Dendritic cell treated with granulocyte-macrophage colony-stimulating factor and Interleukin-4, amounts not matched to agents 40 ng/mL and 50 ng/mL, for 4 days (primary cell): ENCODE data around the gene KLHDC3.
"Not testable (repeated sequence)": the region's sequence is repeated elsewhere in the genome, so short reads cannot be mapped to it uniquely, and the experiment has no call there.

Source experiments
- H3K27ac Mint-ChIP-seq: one replicate; pipeline ENCODE4 v1.8.0; 2022; ENCODE audit warnings: mild to moderate bottlenecking, mixed read lengths
- H3K27me3 Mint-ChIP-seq: one replicate; pipeline ENCODE4 v1.8.0; 2022; ENCODE audit warnings: mild to moderate bottlenecking, mixed read lengths
- H3K36me3 Mint-ChIP-seq: one replicate; pipeline ENCODE4 v1.8.0; 2022; ENCODE audit warnings: low read depth, mixed read lengths
- H3K4me1 Mint-ChIP-seq: one replicate; pipeline ENCODE4 v1.8.0; 2022; ENCODE audit warnings: low read depth, mixed read lengths
- H3K4me3 Mint-ChIP-seq: one replicate; pipeline ENCODE4 v1.8.0; 2022; ENCODE audit warnings: mild to moderate bottlenecking, moderate library complexity, mixed read lengths
- H3K9me3 Mint-ChIP-seq: one replicate; pipeline ENCODE4 v1.8.0; 2022; ENCODE audit warnings: mixed read lengths
- intact Hi-C: fragments of 100-400 bp; cut with micrococcal nuclease; formaldehyde crosslinking; loops from one replicate; pipeline ENCODE4 v1.15.0; 2022

Gene KLHDC3

GRCh38 chr6:43026365-43026764 is 12.3 kb downstream of the KLHDC3 start:
- H3K4me1 Mint-ChIP-seq, result peaks cover 9% of the 10 kb centered on the region
- no peak overlapping the region for H3K4me3 Mint-ChIP-seq
- peaks cover 87% of the 10 kb centered on the region for H3K36me3 Mint-ChIP-seq
- no peak overlapping the region for H3K27ac Mint-ChIP-seq
- H3K27me3 Mint-ChIP-seq, result no peaks in the 10 kb centered on the region
- no peaks in the 10 kb centered on the region for H3K9me3 Mint-ChIP-seq
- intact Hi-C loops, result no loop called here

GRCh38 chr6:43029120-43029519 is 15.1 kb downstream of the KLHDC3 start:
- Mint-ChIP-seq H3K27me3 (no peaks in the 10 kb centered on the region), H3K27ac (no peak overlapping the region), H3K4me3 (no peak overlapping the region), H3K36me3 (peaks cover 100% of the 10 kb centered on the region), H3K9me3 (no peaks in the 10 kb centered on the region), H3K4me1 (peaks cover 12% of the 10 kb centered on the region)
- intact Hi-C loops, result no loop called here

GRCh38 chr6:43032326-43032725 is 18.3 kb downstream of the KLHDC3 start:
- Mint-ChIP-seq H3K4me1 (peaks cover 6% of the 10 kb centered on the region), H3K4me3 (no peak overlapping the region), H3K27ac (no peak overlapping the region), H3K27me3 (no peaks in the 10 kb centered on the region), H3K36me3 (peaks cover 98% of the 10 kb centered on the region), H3K9me3 (no peaks in the 10 kb centered on the region)
- intact Hi-C loops, result no loop called here

- no peak overlapping the region for H3K27ac Mint-ChIP-seq
- H3K27me3 Mint-ChIP-seq, result no peaks in the 10 kb centered on the region
Measured at GRCh38 chr6:43033496-43034189, 19.6 kb downstream of the KLHDC3 start.

GRCh38 chr6:43034190-43034525 is 20.1 kb downstream of the KLHDC3 start:
- Mint-ChIP-seq H3K4me3 (no peak overlapping the region), H3K36me3 (peaks cover 98% of the 10 kb centered on the region), H3K4me1 (peaks cover 6% of the 10 kb centered on the region), H3K9me3 (no peaks in the 10 kb centered on the region), H3K27ac (no peak overlapping the region), H3K27me3 (no peaks in the 10 kb centered on the region)
- intact Hi-C loops, result no loop called here

More at GRCh38 chr6:43033496-43034189, 19.6 kb downstream of the KLHDC3 start:
- intact Hi-C loops, result no loop called here
- Mint-ChIP-seq H3K4me1 (peaks cover 6% of the 10 kb centered on the region), H3K4me3 (no peak overlapping the region), H3K36me3 (peaks cover 98% of the 10 kb centered on the region), H3K9me3 (no peaks in the 10 kb centered on the region)

GRCh38 chr6:43035495-43036194 is 21.6 kb downstream of the KLHDC3 start:
- intact Hi-C loops, result no loop called here
- Mint-ChIP-seq H3K36me3 (peaks cover 94% of the 10 kb centered on the region), H3K27me3 (no peaks in the 10 kb centered on the region), H3K4me1 (peaks cover 6% of the 10 kb centered on the region), H3K4me3 (no peak overlapping the region), H3K27ac (no peak overlapping the region), H3K9me3 (no peaks in the 10 kb centered on the region)

GRCh38 chr6:43036712-43037111 is 22.7 kb downstream of the KLHDC3 start:
- no peak overlapping the region for H3K4me3 Mint-ChIP-seq
- no peaks in the 10 kb centered on the region for H3K9me3 Mint-ChIP-seq
- H3K4me1 Mint-ChIP-seq, result peaks cover 6% of the 10 kb centered on the region
- peaks cover 94% of the 10 kb centered on the region for H3K36me3 Mint-ChIP-seq
- H3K27ac Mint-ChIP-seq, result no peak overlapping the region
- H3K27me3 Mint-ChIP-seq, result no peaks in the 10 kb centered on the region
- intact Hi-C loops, result no loop called here

- H3K36me3 Mint-ChIP-seq, result peaks cover 94% of the 10 kb centered on the region
- H3K27ac Mint-ChIP-seq, result no peak overlapping the region
- no peaks in the 10 kb centered on the region for H3K9me3 Mint-ChIP-seq
- no peak overlapping the region for H3K4me3 Mint-ChIP-seq
- H3K27me3 Mint-ChIP-seq, result no peaks in the 10 kb centered on the region
- H3K4me1 Mint-ChIP-seq, result peaks cover 6% of the 10 kb centered on the region
- intact Hi-C loops, result no loop called here
Measured at GRCh38 chr6:43037197-43037596, 23.1 kb downstream of the KLHDC3 start.

GRCh38 chr6:43037706-43038105 is 23.7 kb downstream of the KLHDC3 start:
- Mint-ChIP-seq H3K27me3 (no peaks in the 10 kb centered on the region), H3K4me1 (peaks cover 6% of the 10 kb centered on the region), H3K36me3 (peaks cover 94% of the 10 kb centered on the region), H3K9me3 (no peaks in the 10 kb centered on the region), H3K4me3 (no peak overlapping the region), H3K27ac (no peak overlapping the region)
- intact Hi-C loops, result no loop called here

- H3K4me3 Mint-ChIP-seq, result no peak overlapping the region
- H3K4me1 Mint-ChIP-seq, result no peaks in the 10 kb centered on the region
- H3K27ac Mint-ChIP-seq, result no peak overlapping the region
- H3K9me3 Mint-ChIP-seq, result no peaks in the 10 kb centered on the region
- H3K27me3 Mint-ChIP-seq, result no peaks in the 10 kb centered on the region
- H3K36me3 Mint-ChIP-seq, result peaks cover 94% of the 10 kb centered on the region
- intact Hi-C loops, result no loop called here
Measured at GRCh38 chr6:43038727-43039126, 24.7 kb downstream of the KLHDC3 start.

GRCh38 chr6:43040542-43041257 is 26.7 kb downstream of the KLHDC3 start:
- Mint-ChIP-seq H3K9me3 (no peaks in the 10 kb centered on the region), H3K4me1 (no peaks in the 10 kb centered on the region), H3K36me3 (peaks cover 93% of the 10 kb centered on the region), H3K27me3 (no peaks in the 10 kb centered on the region), H3K27ac (no peak overlapping the region), H3K4me3 (no peak overlapping the region)
- intact Hi-C loops, result no loop called here

- intact Hi-C loops, H3K4me1 Mint-ChIP-seq, H3K9me3 Mint-ChIP-seq, H3K4me3 Mint-ChIP-seq, H3K27ac Mint-ChIP-seq, H3K27me3 Mint-ChIP-seq: not testable (repeated sequence)
- H3K36me3 Mint-ChIP-seq, result peaks cover 95% of the 10 kb centered on the region
Measured at GRCh38 chr6:43041475-43041874, 27.4 kb downstream of the KLHDC3 start.

- H3K9me3 Mint-ChIP-seq, result no peaks in the 10 kb centered on the region
- H3K4me1 Mint-ChIP-seq, result no peaks in the 10 kb centered on the region
- H3K27me3 Mint-ChIP-seq, result no peaks in the 10 kb centered on the region
- no peak overlapping the region for H3K4me3 Mint-ChIP-seq
- H3K36me3 Mint-ChIP-seq, result peaks cover 93% of the 10 kb centered on the region
- intact Hi-C loops, result no loop called here
- H3K27ac Mint-ChIP-seq, result no peak overlapping the region
Measured at GRCh38 chr6:43043310-43043709, 29.3 kb downstream of the KLHDC3 start.

- peaks cover 92% of the 10 kb centered on the region for H3K36me3 Mint-ChIP-seq
- no peaks in the 10 kb centered on the region for H3K9me3 Mint-ChIP-seq
- H3K27ac Mint-ChIP-seq, result no peak overlapping the region
- no peaks in the 10 kb centered on the region for H3K27me3 Mint-ChIP-seq
- intact Hi-C loops, result no loop called here
- H3K4me1 Mint-ChIP-seq, result peaks cover 1% of the 10 kb centered on the region
- H3K4me3 Mint-ChIP-seq, result no peak overlapping the region
Measured at GRCh38 chr6:43045371-43045930, 31.4 kb downstream of the KLHDC3 start.
